Tibial artery (tissue), 4 donors: ENCODE measurements around the gene C12orf56.

Source experiments
- DNase-seq, 2 donors: peaks; one replicate each; pipeline ENCODE4 v3.0.0-alpha.2; 2019
- H3K27ac ChIP-seq, 2 donors: fragments of 200-600 bp; sonication (generic) in 1 of 2; 1 replicate in 1 of 2; 2 replicates in 1 of 2; pipeline ENCODE4 v1.5.1; 2018 to 2019; ENCODE audit warnings: mild to moderate bottlenecking in 1 of 2
- H3K27me3 ChIP-seq, 2 donors: fragments of 200-600 bp; sonication (generic) in 1 of 2; one replicate each; pipeline versions ENCODE4 v1.5.1 to v1.6.0; 2016 to 2019
- H3K36me3 ChIP-seq, 3 donors: fragments of 200-600 bp; sonication (generic) in 2 of 3; one replicate each; pipeline ENCODE4 v1.5.1; 2016 to 2019; ENCODE audit warnings: mild to moderate bottlenecking in 2 of 3
- H3K4me1 ChIP-seq, 4 donors: fragments of 200-600 bp; sonication (generic) in 2 of 4; 1 replicate in 3 of 4; 2 replicates in 1 of 4; pipeline ENCODE4 v1.5.1; 2016 to 2019
- H3K4me3 ChIP-seq, 2 donors: fragments of 200-600 bp; sonication (generic) in 1 of 2; 1 replicate in 1 of 2; 2 replicates in 1 of 2; pipeline ENCODE4 v1.5.1; 2018 to 2019; ENCODE audit warnings: mild to moderate bottlenecking in 2 of 2
- H3K9me3 ChIP-seq, 3 donors: fragments of 200-600 bp; sonication (generic) in 1 of 3; one replicate each; pipeline ENCODE4 v1.5.1; 2016 to 2019
- intact Hi-C: fragments of 100-400 bp; cut with DNase I; formaldehyde crosslinking; loops from one replicate; pipeline ENCODE4 v1.15.0; 2023; ENCODE audit warnings: low total_unique reads
- TF ChIP-seq, protein P1 (sequence below), 2 experiments: fragments of 200-600 bp in 1 of 2; fragments of 450-650 bp in 1 of 2; IDR thresholded peaks; one replicate each; pipeline ENCODE4 v1.5.1; 2017 to 2019; ENCODE audit warnings: antibody characterized with exemption in 2 of 2, mild to moderate bottlenecking in 1 of 2, moderate library complexity in 1 of 2

Gene C12orf56

DNA sequence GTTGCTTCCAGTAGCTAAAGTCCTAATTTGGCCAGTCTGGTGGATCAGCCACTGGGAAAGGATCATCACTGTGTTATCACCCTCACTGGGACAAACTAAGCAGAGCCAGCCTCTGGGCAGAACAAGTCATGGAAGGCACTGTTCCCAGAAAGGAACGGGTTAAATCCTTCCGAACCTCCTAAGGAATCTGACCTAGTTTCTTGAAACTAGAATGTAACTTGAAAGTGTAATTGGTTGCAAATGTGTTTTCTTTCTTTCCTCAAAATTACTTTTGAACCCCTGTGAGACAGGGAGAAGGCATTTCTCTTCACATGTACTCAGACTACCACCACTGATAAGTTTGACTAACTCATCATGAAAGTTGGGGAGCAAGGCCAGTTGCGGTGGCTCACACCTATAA lies 149.8 kb downstream of the C12orf56 start:
- no peaks in the 10 kb centered on the region for H3K27me3 ChIP-seq
- DNase-seq: no peak
- no peak overlapping the region for H3K4me3 ChIP-seq
- no peaks in the 10 kb centered on the region for H3K36me3 ChIP-seq
- TF ChIP-seq, protein P1, sequence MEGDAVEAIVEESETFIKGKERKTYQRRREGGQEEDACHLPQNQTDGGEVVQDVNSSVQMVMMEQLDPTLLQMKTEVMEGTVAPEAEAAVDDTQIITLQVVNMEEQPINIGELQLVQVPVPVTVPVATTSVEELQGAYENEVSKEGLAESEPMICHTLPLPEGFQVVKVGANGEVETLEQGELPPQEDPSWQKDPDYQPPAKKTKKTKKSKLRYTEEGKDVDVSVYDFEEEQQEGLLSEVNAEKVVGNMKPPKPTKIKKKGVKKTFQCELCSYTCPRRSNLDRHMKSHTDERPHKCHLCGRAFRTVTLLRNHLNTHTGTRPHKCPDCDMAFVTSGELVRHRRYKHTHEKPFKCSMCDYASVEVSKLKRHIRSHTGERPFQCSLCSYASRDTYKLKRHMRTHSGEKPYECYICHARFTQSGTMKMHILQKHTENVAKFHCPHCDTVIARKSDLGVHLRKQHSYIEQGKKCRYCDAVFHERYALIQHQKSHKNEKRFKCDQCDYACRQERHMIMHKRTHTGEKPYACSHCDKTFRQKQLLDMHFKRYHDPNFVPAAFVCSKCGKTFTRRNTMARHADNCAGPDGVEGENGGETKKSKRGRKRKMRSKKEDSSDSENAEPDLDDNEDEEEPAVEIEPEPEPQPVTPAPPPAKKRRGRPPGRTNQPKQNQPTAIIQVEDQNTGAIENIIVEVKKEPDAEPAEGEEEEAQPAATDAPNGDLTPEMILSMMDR (IDR thresholded peaks at IDR 0.05): no peak
- intact Hi-C loops: no loop called here
- no peak overlapping the region for H3K27ac ChIP-seq
- no peaks in the 10 kb centered on the region for H3K4me1 ChIP-seq
- no peaks in the 10 kb centered on the region for H3K9me3 ChIP-seq

DNA sequence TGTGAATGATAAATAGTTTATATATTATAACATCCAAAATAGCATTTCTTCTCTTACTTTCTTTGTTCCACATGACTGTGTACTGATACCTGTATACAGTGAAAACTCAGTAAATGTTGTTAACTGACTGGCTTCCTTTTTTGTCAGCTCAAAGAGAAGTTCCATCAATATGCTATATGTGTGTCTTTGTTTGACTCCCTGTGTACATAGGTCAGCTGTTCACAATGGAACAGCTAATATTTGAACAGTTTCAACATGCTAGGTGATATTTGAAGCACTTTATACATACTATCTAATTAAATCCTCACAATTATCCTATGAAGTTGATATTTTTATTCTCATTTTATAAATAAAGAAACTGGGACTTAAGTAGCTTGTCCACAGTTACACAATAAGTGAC lies 153.2 kb downstream of the C12orf56 start:
- no peak overlapping the region for H3K27ac ChIP-seq
- H3K27me3 ChIP-seq: no peaks in the 10 kb centered on the region
- no peak for DNase-seq
- no peaks in the 10 kb centered on the region for H3K9me3 ChIP-seq
- H3K4me1 ChIP-seq: no peaks in the 10 kb centered on the region
- H3K4me3 ChIP-seq: no peak overlapping the region
- no peaks in the 10 kb centered on the region for H3K36me3 ChIP-seq
- intact Hi-C loops: no loop called here
- TF ChIP-seq, protein P1 (IDR thresholded peaks at IDR 0.05): no peak

DNA sequence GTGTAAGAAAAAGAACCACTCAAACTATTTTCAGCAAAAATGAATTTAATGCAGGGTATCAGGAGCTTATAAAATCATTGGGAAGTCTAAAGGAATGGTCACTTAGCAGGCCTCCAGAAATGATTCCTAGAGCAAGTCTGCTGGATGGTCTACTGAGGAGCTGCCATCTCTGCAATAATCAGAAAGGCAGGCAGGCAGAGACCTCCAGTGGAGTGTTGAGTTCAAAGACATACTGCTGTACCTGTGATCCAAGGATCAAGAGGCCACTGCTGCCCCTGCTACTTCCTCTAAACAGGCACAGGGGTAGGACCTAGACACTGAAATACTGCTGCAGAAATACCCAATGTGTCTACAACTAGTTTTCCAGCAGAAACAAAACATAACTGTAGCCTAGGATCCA lies 154.0 kb downstream of the C12orf56 start:
- H3K36me3 ChIP-seq: no peaks in the 10 kb centered on the region
- intact Hi-C loops: no loop called here
- no peaks in the 10 kb centered on the region for H3K27me3 ChIP-seq
- TF ChIP-seq, protein P1 (IDR thresholded peaks at IDR 0.05): no peak
- H3K9me3 ChIP-seq: no peaks in the 10 kb centered on the region
- H3K4me1 ChIP-seq: no peaks in the 10 kb centered on the region
- H3K27ac ChIP-seq: no peak overlapping the region
- DNase-seq: no peak
- no peak overlapping the region for H3K4me3 ChIP-seq

DNA sequence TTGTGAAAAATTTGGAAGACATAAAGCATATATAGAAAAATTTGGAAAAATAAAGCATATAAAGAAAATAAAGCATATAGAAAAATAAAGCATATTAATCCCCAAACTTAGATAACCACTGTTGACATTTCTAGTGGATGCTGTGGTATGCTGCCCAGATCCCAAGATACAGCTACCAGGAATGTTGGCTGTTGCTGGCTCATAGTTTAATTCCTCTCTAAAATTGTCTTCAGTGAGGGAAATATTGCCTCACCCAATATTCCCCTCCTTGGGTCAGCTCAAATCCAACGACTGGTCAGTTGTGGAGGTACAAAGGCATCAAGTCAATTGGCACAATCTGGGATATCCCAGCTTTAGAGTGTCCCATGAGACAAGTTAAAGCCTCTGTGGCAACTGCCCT lies 158.4 kb downstream of the C12orf56 start:
- DNase-seq: no peak
- no peaks in the 10 kb centered on the region for H3K9me3 ChIP-seq
- intact Hi-C loops: no loop called here
- H3K4me1 ChIP-seq: no peaks in the 10 kb centered on the region
- H3K36me3 ChIP-seq: no peaks in the 10 kb centered on the region
- TF ChIP-seq, protein P1 (IDR thresholded peaks at IDR 0.05): no peak
- H3K4me3 ChIP-seq: no peak overlapping the region
- no peaks in the 10 kb centered on the region for H3K27me3 ChIP-seq
- no peak overlapping the region for H3K27ac ChIP-seq

DNA sequence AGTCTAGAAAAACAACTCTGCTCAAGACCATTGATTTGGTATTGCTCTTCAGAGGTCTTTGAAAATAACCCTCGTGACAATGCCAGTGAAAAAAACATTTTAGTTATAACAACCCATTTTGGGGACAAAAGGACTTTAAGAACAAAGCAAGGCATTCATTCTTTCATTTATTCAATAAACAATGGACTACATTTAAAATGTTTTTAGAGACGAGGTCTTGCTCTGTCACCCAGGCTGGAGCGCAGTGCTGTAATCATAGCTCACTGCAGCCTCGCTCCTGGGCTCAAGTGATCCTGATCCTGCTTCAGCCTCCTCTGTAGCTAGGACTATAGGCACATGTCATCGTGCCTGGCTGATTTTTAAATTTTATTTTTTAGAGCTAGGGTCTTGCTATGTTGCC lies 160.8 kb downstream of the C12orf56 start:
- no peaks in the 10 kb centered on the region for H3K27me3 ChIP-seq
- TF ChIP-seq, protein P1 (IDR thresholded peaks at IDR 0.05): no peak
- H3K4me1 ChIP-seq: no peaks in the 10 kb centered on the region
- H3K4me3 ChIP-seq: no peak overlapping the region
- no peaks in the 10 kb centered on the region for H3K9me3 ChIP-seq
- no peaks in the 10 kb centered on the region for H3K36me3 ChIP-seq
- no peak overlapping the region for H3K27ac ChIP-seq
- intact Hi-C loops: loop anchor here (10.0 kb wide), 1 partner anchor 165 kb away; the partner anchor contains the start of gene C12orf56
- no peak for DNase-seq

DNA sequence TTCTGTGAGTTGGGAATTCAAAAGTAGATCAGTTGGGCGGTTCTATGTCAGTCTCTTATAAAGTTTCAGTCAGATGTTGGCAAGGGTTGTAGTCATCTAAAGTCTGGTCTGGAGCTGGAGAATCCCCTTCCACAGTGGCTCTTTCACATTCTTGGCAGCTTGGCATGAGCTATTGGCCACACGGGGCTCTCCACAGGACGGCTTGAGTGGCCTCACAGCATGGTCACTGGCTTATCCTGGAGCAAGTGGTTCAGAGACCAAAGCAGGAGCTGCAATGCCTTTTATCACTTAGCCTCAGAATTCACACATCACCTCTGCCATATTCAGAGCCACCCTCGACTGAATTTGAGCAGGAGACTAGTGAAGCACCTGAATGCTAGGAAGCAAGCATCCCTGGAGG lies 161.3 kb downstream of the C12orf56 start:
- Histone ChIP-seq H3K4me3 (no peak overlapping the region), H3K9me3 (no peaks in the 10 kb centered on the region)

More for the DNA sequence above, 161.3 kb downstream of the C12orf56 start:
- Histone ChIP-seq H3K36me3 (no peaks in the 10 kb centered on the region), H3K27ac (no peak overlapping the region), H3K27me3 (no peaks in the 10 kb centered on the region), H3K4me1 (no peaks in the 10 kb centered on the region)
- intact Hi-C loops: loop anchor here (10.0 kb wide), 1 partner anchor 166 kb away; the partner anchor contains the start of gene C12orf56
- DNase-seq: no peak
- TF ChIP-seq, protein P1 (IDR thresholded peaks at IDR 0.05): no peak
